ENCODE results near the gene LGMN.
"Not testable (repeated sequence)": the region's sequence is repeated elsewhere in the genome, so short reads cannot be mapped to it uniquely, and the experiment has no call there.

- not testable (repeated sequence) for TF ChIP-seq CTCF (conservative IDR thresholded peaks at IDR 0.05 in 1 of 2, IDR thresholded peaks at IDR 0.05 in 1 of 2; ENCODE audit: low read depth in 1 of 2, low read length in 2 of 2); EZH2 (IDR thresholded peaks at IDR 0.05; ENCODE audit: low read length, missing control alignments)
Measured at GRCh38 chr14:92768236-92768635, 19.8 kb upstream of the LGMN start.
